Transverse colon (tissue), 4 donors: ENCODE data around the gene COQ5. TPM values are rescaled to one million over a fixed set of nuclear protein-coding genes. Genes with fewer than 3 reads are reported as not detected.

Experiments used
- DNase-seq: peaks from one replicate; pipeline ENCODE4 v3.0.0-alpha.2; 2019
- H3K27ac ChIP-seq, 4 donors: fragments of 200-600 bp; sonication (generic); 2 replicates each; pipeline ENCODE4 v1.5.1; 2016 to 2018; ENCODE audit warnings: inconsistent platforms in 4 of 4
- H3K27me3 ChIP-seq: fragments of 200-600 bp; sonication (generic); 2 replicates; pipeline ENCODE4 v1.5.1; 2017; ENCODE audit warnings: inconsistent platforms
- H3K36me3 ChIP-seq, 4 donors: fragments of 200-600 bp; sonication (generic); 2 replicates each; pipeline ENCODE4 v1.5.1; 2017 to 2019; ENCODE audit warnings: inconsistent platforms in 4 of 4
- H3K4me1 ChIP-seq, 4 donors: fragments of 200-600 bp; sonication (generic); 2 replicates each; pipeline ENCODE4 v1.5.1; 2017 to 2020; ENCODE audit warnings: inconsistent platforms in 4 of 4
- H3K4me3 ChIP-seq, 4 donors: fragments of 200-600 bp; sonication (generic); 1 replicate in 1 of 4; 2 replicates in 3 of 4; pipeline versions ENCODE4 v1.5.1 to v1.6.1; 2017 to 2019; ENCODE audit warnings: inconsistent platforms in 4 of 4
- H3K9me3 ChIP-seq, 2 donors: fragments of 200-600 bp; sonication (generic); 2 replicates each; pipeline ENCODE4 v1.5.1; 2017 to 2019; ENCODE audit warnings: inconsistent platforms in 2 of 2
- CTCF ChIP-seq, 5 experiments: fragments of 200-600 bp in 3 of 5; fragments of 450-650 bp in 2 of 5; sonication (generic) in 3 of 5; IDR thresholded peaks; 1 replicate in 2 of 5; 2 replicates in 3 of 5; pipeline ENCODE4 v1.5.1; 2016 to 2017; ENCODE audit warnings: antibody characterized with exemption in 5 of 5, inconsistent platforms in 3 of 5, mild to moderate bottlenecking in 2 of 5, moderate library complexity in 1 of 5
- EP300 ChIP-seq: sonication (generic); formaldehyde crosslinking; IDR thresholded peaks from one replicate; pipeline ENCODE4 v1.6.1; 2017; ENCODE audit warnings: antibody characterized with exemption, low read depth
- POLR2A ChIP-seq: fragments of 450-650 bp; IDR thresholded peaks from one replicate; pipeline ENCODE4 v1.6.1; 2016; ENCODE audit warnings: antibody characterized with exemption, mild to moderate bottlenecking, moderate library complexity
- POLR2AphosphoS5 ChIP-seq, 3 donors: sonication (generic); formaldehyde crosslinking; IDR thresholded peaks; one replicate each; pipeline ENCODE4 v1.6.1; 2016; ENCODE audit warnings: antibody characterized with exemption in 3 of 3
- WGBS, 2 donors: methylation state at CpG; one replicate each; pipeline ENCODE4 v1.1.5; 2018; ENCODE audit warnings: low coverage in 1 of 2; 5-methylcytosine and 5-hydroxymethylcytosine counted together
- in situ Hi-C, 4 donors: fragments of 200-750 bp; cut with MboI; loops; one replicate each; pipeline versions ENCODE4 v1.15.0 to v1.15.1; 2017; ENCODE audit warnings: low sequenced_read_pairs in 3 of 4, low pct_ligation_motif_present in 1 of 4, low pct_unique_long_range_greater_than_20kb in 1 of 4
- intact Hi-C: fragments of 100-400 bp; cut with DNase I; formaldehyde crosslinking; loops from one replicate; pipeline ENCODE4 v1.15.1; 2023; ENCODE audit warnings: low total_unique reads
- total RNA-seq, 4 donors: library from RNA; depleted of rRNA; stranded (reverse); fragments of >200 nt; gene quantifications; one replicate each; pipeline ENCODE4 v1.1.0, GENCODE V29; 2016

The COQ5 gene
- total RNA-seq, 4 donors from 2014 or later, result 20.9 to 34.9 (median 31.9) TPM

GRCh38 chr12:120497524-120498150, 31.3 kb downstream of the COQ5 start:
- Histone ChIP-seq H3K27me3 (no peaks in the 10 kb centered on the region), H3K4me3 (peak overlapping the region in 3 of 4 donors; percentile 71 to 85 (median 79)), H3K4me1 (peaks cover 14 to 27% (median 19%) of the 10 kb centered on the region in 4 donors), H3K9me3 (no peaks in the 10 kb centered on the region), H3K27ac (peak overlapping the region; percentile 88 to 94 (median 93)), H3K36me3 (peaks cover 0 to 8% (median 3%) of the 10 kb centered on the region in 4 donors)
- no peak for DNase-seq
- in situ Hi-C loops, result no loop called here
- TF ChIP-seq POLR2AphosphoS5 (IDR thresholded peaks at IDR 0.05), result no peak
- TF ChIP-seq CTCF (IDR thresholded peaks at IDR 0.05), result no peak
- TF ChIP-seq POLR2A, result no peak
- no peak for TF ChIP-seq EP300
- 17 to 25% methylated on average over 6 to 9 of the region's 9 CpGs for WGBS, 2 donors
- intact Hi-C loops, result no loop called here

- in situ Hi-C loops (no loop called here), intact Hi-C loops (no loop called here)
- 0 to 6% methylated on average over 3 to 47 of the region's 47 CpGs for WGBS, 2 donors
- DNase-seq, result peak; percentile 65
- peak in 1 of 5 experiments; percentile 8 for TF ChIP-seq CTCF (IDR thresholded peaks at IDR 0.05)
- no peak for TF ChIP-seq POLR2AphosphoS5 (IDR thresholded peaks at IDR 0.05)
- Histone ChIP-seq H3K4me3 (peak overlapping the region; percentile 71 to 88 (median 82)), H3K4me1 (peaks cover 14 to 27% (median 19%) of the 10 kb centered on the region in 4 donors), H3K27me3 (no peaks in the 10 kb centered on the region), H3K27ac (peak overlapping the region; percentile 88 to 94 (median 93)), H3K36me3 (peaks cover 0 to 8% (median 3%) of the 10 kb centered on the region in 4 donors), H3K9me3 (no peaks in the 10 kb centered on the region)
Measured at GRCh38 chr12:120496413-120497340, 32.3 kb downstream of the COQ5 start.

GRCh38 chr12:120495731-120496412, 33.1 kb downstream of the COQ5 start, which contains the start of gene DYNLL1:
Gene DYNLL1, plus strand, starts transcription at chr12:120496113. Its CDS starts 309 bp downstream, at chr12:120496422.
- in situ Hi-C loops (no loop called here), intact Hi-C loops (no loop called here)
- Histone ChIP-seq H3K27me3 (no peaks in the 10 kb centered on the region), H3K36me3 (peaks cover 0 to 8% (median 3%) of the 10 kb centered on the region in 4 donors), H3K4me1 (peaks cover 14 to 27% (median 19%) of the 10 kb centered on the region in 4 donors), H3K4me3 (peak within 1 kb of the TSS; percentile 71 to 88 (median 82)), H3K9me3 (no peaks in the 10 kb centered on the region), H3K27ac (peak within 1 kb of the TSS; percentile 88 to 94 (median 93))
- WGBS, 2 donors, result 0% methylated on average over 7 to 42 of the region's 53 CpGs
- TF ChIP-seq CTCF (IDR thresholded peaks at IDR 0.05) (peak in 1 of 5 experiments; percentile 5), POLR2A (peak; percentile 92), EP300 (no peak), POLR2AphosphoS5 (IDR thresholded peaks at IDR 0.05) (peak; percentile 95 to 97 (median 97))
- DNase-seq, result peak; percentile 98
